Cortex of kidney (tissue), 1 donor: ENCODE measurements around the gene NHSL2.
"Not testable (repeated sequence)": the region's sequence is repeated elsewhere in the genome, so short reads cannot be mapped to it uniquely, and the experiment has no call there.

Experiments
- DNase-seq: peaks from one replicate; lab custom pipeline; 2025; lab: John Stamatoyannopoulos, UW

The NHSL2 gene

DNA sequence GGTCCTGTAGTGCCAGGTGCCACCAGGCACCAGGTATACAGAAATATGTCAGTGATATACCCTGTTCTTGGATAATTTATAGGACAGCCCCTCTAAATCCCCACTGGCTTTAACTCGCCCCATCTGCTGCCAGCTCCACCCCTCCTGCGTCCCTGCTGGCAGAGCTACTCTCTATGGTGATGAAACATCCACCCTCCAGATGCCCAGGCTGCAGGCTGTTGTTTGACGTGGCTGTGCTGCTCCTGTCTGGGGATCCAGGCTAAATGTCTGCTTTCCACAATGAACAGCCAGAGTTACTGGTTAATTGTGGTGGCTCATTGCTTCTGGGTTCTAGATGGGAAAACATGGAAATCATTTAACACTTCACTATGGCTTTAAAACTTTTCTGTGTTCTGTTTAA lies 12.9 kb downstream of the NHSL2 start:
- no peak for DNase-seq

DNA sequence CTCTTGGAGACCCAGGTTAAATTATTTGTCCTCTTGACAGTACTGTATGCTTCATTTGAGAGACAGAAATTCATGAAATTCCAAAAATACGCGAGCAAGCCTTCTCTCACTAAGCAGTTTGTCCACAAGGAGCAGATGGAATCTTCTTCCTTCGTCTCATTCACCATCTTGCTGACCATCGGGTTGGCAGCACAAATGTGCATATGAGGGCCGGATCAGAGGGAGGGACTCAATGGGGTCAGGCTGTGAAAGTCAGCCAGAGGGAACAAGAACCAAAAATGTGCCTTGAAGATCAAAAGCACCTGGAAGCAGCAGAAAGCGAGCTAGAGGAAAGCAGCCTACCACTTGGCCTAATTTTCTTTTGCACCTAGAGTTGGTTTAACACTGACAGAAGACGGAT lies 16.4 kb downstream of the NHSL2 start:
- no peak for DNase-seq

DNA sequence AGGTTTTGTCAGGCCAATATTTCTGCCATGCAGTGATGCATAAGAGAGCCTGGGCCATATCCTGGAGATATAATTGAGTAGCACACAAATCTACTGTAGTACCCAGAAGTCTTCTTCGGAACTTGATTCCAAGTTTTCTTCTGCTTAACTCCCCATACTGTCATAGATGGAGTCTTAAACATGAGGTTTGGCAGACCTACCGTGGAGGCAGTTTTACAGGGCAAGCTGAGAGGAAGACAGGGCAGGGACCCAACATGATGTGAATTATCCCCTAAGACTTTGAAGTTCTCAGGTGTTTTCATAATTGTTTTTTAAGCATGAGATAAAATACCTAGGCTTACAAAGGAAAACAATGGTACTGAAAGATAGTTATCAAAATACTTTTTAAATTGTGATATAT lies 18.2 kb downstream of the NHSL2 start:
- DNase-seq, result no peak

DNA sequence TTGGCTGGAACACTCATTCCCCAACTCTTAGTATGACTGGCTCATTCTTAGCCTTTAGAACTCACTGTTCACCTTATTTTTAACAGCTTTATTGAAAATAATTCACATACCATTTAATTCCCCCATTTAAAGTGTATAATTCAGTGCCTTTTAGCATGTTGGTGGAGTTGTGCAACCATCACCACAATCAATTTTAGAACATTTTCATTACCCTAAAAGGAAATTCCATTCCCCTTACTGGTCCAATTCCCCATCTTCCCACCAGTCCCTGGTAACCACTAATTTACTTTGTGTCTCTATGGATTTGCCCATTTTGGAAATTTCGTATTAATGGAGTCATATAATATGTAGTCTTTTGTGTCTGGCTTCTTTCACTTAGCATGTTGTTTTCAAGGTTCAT lies 19.7 kb downstream of the NHSL2 start:
- DNase-seq, result no peak

DNA sequence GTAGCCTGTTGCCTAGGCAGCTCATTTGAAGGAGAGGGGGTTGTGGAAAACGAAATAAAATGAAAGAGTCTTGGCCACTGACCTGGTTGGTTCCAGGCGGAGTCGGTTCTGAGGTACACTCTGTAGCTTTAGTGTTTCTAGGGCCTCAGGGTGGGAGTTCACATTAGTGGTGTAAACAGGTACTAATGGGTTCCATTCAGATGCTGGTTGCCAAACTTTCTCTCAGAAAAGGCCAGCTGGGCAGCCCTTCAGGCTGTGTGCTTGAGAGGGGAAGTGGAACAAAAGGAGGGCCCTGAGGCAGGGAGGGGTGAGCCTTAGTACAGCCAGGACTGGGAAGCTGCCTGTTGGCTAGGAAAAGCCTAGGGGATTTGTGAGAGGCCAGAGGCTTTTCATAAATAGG lies 24.8 kb downstream of the NHSL2 start:
- DNase-seq, result no peak

DNA sequence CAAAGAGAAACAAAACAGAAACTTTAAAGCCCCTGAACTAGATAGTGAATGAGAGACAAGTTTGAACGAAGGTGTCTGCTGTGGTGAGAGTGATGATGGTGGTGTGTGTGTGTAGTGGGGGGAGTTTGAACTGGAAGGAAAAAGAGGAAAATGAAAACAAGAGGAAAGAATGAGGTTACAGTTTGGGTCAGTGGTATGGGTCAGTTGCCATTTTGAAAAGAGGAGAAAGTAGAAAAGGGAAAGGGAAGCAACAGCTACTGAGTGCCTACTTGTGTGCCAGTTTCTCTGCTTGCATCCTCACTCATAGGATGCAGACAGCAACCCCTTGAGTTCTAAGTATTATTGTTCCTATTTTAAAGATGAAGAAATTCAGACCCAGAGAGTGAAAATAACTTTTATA lies 26.0 kb downstream of the NHSL2 start:
- no peak for DNase-seq

DNA sequence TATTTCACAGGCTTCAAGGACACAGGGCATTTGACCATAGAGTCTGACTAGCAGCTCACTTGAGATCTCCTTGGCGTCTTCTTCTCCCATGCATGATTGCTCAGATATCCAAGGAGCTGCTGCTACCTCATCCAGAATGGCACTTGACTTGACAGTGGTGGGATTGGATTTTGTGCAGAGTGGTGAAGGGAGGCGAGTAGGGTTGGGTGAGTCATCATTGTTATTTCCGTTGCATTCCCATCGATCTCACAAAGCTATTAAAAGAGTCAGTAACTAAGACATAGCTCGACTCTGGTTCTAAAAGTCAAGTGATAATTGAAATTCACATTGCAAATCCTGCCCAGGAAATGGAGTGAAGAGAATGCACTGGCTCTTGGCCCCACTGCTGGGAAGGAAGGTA lies 27.7 kb downstream of the NHSL2 start:
- DNase-seq, result no peak

DNA sequence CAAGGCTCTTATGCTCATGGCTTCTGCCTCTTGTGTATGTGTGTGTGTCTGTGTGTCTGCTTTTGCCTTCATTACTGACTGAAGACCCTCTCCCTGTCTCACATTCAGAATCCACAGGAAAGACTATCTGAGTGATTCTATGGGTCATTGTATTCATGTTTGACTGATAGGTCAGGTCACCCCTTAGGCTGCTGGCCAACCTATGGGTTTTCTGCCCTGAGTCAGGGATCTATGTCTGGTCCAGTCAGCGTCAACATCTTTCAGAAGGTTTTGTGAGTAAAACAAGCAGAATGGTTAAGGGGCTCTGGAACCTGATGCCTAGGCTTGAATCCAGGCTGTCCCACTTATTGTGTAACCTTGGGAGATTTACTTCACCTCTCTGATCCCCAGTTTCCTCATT lies 30.5 kb downstream of the NHSL2 start:
- no peak for DNase-seq

DNA sequence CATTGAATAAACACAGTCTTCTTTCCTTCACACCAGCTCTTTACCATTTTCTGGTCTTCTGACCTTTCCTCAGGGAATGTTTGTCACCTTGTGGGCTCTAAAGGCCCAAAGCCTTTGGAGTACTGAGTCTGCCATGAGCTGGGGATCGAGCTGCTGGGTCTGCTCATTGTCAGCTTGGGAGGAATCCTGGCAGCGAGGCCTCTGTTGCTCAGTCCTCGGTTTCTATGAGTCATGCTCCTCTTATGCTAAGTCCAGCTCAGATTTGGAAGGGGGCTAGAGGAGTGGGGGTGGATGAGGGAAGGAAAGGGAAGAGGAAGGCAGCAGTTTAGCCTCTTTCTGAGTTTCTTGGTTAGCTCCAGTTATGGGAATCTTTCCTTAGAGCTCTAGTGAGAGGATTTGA lies 31.1 kb downstream of the NHSL2 start:
- no peak for DNase-seq

- no peak for DNase-seq
Observed at GRCh38 chrX:71944369-71944768, 33.7 kb downstream of the NHSL2 start.

GRCh38 chrX:71945237-71945805 lies 34.7 kb downstream of the NHSL2 start:
- no peak for DNase-seq

DNA sequence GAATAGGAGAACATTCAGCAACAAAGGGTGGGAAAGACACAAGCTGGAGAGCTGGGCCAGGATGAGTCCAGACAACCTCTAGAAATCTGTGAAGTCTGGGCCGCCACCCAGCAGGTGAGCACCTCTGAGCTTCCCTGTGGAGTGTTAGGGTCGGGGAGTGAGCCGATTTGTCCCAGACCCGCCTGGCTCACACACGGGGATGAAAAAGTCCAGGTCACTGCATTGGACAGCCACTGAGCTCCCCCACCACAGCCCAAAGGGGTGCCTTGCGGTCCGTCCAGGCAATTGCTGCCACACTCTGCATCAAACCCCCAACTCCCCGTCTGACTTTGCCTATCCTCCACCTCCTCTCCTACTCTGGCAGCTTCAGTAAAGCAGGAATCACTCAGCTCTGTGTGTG lies 38.7 kb downstream of the NHSL2 start:
- no peak for DNase-seq

- DNase-seq, result no peak
Observed at GRCh38 chrX:71949844-71950445, 39.3 kb downstream of the NHSL2 start.

DNA sequence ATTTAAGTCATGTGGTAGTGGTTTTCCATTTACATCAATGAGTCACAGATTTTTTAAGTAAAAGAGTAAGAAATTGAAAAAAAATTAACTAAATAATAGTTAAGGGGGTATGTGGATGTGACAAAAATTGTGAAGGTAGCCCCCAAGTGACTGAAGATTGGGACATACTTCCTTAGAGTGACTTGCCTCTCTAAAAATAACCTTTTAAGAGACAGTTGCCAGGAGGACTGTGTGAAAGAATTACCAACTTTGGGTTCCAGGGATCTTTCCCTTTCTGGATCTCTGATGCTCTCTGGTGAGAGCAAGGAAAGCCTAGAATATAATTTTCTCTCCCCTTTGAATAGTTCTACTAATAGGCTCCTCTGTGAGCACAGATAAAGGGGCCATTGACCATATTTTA lies 42.7 kb downstream of the NHSL2 start:
- DNase-seq, result no peak

- DNase-seq, result no peak
Observed at GRCh38 chrX:71953946-71954345, 43.3 kb downstream of the NHSL2 start.

DNA sequence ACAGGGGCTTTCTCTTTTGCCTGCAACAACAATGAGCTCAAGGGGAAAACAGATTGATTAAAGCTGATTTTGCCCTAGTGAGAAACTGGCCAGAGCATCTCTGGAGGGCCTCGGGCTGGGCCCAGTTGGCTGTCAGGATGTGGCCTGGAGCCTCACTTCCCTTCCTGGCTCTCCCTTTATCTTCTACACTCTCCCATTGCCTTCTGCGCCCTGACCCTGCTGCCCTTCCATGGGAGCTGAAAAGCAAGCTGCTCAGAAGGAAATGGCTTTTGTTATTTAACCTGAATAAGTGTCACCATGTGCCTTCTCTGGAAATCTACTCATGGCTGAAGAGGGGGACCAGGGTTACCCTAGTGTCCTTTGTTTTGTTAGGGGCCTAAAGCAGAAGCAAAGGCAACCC lies 43.8 kb downstream of the NHSL2 start:
- no peak for DNase-seq

DNA sequence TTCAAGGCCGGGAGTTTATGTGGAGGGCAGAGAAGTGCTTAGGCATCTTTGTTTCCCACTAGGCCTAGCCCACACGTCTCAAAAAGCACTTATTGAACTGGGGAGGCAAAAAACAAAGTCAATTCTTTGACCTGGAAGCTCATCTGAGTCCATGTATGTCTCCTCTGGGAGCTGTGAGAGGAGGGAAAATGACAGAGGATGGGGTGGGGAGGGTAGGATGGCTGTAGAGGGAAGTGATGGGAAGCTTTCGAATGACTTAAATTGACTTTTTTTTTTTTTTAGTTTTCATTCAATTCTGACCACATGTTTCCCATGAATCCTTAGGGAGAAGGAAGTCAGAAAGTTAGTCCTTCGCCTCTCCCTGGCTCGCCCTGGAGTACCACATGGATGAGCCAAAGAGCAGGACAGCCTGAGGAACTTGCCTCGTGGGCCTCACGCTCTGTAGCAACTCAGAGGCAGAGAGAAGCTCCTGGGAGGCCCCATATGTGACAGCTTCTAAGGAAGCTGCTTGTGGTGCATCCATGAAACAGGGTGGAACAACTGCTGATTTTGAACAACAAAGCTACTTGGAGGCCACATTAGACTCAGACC lies 45.0 kb downstream of the NHSL2 start:
- DNase-seq, result no peak

DNA sequence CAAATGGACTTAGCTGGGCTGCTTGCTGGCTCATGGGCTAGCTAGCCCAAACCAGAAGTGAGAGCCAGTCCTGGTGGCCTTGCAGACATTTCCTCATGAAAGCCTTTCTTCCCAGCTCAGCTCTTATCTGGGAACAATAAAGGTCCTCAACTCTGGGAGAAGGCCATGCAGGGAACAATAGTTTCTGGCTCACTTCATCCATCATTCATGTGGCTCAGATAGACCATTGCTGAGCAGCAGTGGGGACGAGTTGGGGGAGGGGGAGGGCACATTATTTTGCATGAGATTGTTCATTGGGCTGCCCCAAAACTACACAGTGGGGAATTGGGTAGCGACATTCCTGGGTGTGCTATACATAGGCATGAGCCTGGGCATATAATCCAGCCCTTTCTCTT lies 47.6 kb downstream of the NHSL2 start:
- DNase-seq, result no peak

GRCh38 chrX:71964184-71964583 lies 53.5 kb downstream of the NHSL2 start:
- DNase-seq, result not testable (repeated sequence)

GRCh38 chrX:71974916-71975315 lies 64.3 kb downstream of the NHSL2 start:
- DNase-seq, result no peak

DNA sequence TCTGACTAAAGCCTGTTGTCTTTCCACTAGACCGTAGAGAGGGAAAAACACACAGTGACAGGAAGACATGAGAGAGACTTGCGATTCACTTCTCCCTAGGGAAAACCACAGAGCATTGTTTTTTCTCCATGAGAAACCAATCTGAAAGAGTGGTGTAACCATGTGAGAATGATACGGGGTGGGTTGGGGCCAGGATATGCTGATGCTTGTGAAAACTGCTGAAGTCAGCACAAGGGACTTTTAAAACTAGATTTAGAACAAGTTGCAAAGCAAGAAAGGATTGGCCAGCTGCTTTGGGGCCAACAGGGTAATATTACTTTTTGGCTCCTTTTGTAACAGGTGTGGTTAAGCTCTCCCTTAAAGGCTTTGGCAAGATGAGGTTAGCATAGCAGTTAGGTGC lies 66.1 kb downstream of the NHSL2 start:
- no peak for DNase-seq

DNA sequence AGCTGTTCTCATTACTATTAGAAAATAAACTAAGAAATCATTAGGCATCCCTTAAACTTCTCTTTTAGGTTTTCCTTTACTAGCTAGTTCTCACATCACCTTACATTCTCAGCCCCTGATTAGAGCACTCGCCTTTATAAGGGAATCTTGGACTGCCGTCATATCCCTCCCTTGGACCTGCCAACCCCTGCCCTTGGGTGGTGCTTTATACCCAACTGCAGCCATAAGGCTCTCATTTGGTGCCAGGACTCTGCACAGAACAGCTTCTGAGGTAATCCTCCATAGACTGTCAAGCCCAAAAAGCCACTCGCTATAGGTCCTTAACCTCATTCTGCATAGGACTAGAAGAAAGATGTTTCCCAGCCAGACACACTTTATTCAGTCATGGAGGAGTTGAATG lies 67.5 kb downstream of the NHSL2 start:
- DNase-seq, result no peak

GRCh38 chrX:71989768-71990426 lies 79.3 kb downstream of the NHSL2 start:
- no peak for DNase-seq

DNA sequence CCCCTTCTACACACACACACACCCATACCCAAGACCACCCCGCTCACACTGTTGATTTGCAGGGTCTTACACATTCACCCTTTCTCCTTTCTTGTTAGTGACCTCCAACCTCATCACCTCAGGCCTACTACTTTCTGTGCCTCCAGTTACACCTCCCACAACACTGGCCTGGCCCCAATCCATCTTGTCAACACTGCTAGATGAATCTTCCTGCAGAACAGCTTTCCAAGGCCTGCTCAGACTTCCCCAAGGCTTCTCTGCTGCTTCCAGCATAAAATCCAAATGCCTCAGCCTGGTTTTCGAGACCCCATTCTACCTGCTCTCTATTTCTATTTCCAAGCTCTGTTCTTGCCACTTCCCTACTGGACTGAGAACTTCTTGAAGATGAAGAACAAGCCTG lies 79.9 kb downstream of the NHSL2 start:
- no peak for DNase-seq
